Renal pelvis (tissue), 4 donors: Measurements from ENCODE around the gene DNAH7. TPM values are rescaled to one million over a fixed set of nuclear protein-coding genes. Genes with fewer than 3 reads are reported as not detected.

Source experiments
- DNase-seq: peaks from one replicate; pipeline ENCODE4 v3.0.0-alpha.2; 2013
- polyA plus RNA-seq, 3 donors: library from polyadenylated mRNA; unstranded; fragments of 120-200 nt; gene quantifications; one replicate each; pipeline ENCODE4 v1.2.1, GENCODE V29; 2013; ENCODE audit not compliant: insufficient read length in 3 of 3

Gene DNAH7
- polyA plus RNA-seq, 3 donors, result 6.1 to 14.0 (median 7.4) TPM

- DNase-seq, result no peak
These were observed 204.3 kb downstream of the DNAH7 start for GRCh38 chr2:195864316-195864715.

GRCh38 chr2:195863564-195863963 is 205.1 kb downstream of the DNAH7 start:
- no peak for DNase-seq

- DNase-seq, result no peak
These were observed 205.5 kb downstream of the DNAH7 start for GRCh38 chr2:195863121-195863520.

- no peak for DNase-seq
These were observed 206.8 kb downstream of the DNAH7 start for GRCh38 chr2:195861821-195862220.

DNA sequence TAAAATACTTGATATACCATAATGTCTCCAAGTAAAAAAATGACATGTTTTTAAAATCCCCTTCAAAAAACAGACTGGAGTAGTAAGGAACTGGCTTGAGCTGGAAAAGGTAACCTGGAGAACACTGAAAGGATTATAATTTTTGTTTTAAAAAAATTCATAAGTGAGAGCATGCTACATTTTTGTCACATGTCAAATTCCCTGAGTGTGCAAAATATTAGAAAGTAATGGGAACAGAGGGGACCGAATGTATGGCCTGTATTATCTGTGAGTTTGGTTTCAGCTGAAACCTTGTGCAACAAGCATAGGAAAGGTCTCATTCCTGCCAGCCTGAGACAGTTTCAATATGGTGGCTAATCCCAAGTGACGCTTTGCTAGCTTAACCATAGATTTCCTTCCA is 209.1 kb downstream of the DNAH7 start:
- no peak for DNase-seq

DNA sequence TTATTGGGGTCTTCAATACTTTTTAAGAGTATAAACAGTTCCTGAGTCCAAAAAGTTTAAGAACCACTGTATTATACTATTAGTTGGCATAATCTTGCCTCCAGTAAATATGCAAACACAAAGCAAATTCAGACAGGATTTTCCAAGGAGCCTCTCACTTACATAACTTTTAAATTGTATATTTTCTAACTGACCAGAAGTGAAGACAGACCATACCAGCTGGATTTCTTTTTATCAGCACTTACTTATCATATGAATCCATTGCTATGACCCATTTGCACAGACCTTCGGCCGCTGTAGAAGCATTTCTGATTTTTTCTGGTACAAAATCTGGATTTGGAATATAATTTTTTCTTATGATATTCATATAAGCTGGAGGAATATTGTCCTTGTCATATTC is 211.5 kb downstream of the DNAH7 start:
- DNase-seq, result no peak

DNA sequence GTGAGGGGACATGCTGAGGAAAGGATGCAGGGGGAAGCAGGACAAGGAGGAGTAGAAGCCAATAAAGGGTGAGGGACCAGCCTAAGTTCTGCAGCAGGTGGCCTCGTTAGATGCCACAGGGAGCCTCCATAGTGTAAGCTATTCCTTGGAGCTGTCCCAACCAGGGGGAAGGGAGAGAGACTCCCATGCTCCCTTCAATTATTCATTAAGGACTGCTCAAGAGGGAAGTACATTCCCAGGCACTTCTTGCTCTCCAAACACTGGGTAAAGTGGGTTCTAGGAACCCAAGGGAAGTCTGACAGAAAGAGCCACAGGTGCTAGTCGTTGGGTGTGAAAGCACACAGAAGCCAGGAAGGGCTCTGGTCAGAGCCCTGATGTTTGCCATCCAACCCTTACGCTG is 217.9 kb downstream of the DNAH7 start:
- DNase-seq, result no peak

GRCh38 chr2:195848119-195848899 is 220.3 kb downstream of the DNAH7 start:
- no peak for DNase-seq

GRCh38 chr2:195842932-195843331 is 225.7 kb downstream of the DNAH7 start:
- DNase-seq, result no peak

GRCh38 chr2:195838002-195838401 is 230.6 kb downstream of the DNAH7 start:
- DNase-seq, result no peak

- DNase-seq, result no peak
These were observed 232.6 kb downstream of the DNAH7 start for GRCh38 chr2:195836002-195836401.

DNA sequence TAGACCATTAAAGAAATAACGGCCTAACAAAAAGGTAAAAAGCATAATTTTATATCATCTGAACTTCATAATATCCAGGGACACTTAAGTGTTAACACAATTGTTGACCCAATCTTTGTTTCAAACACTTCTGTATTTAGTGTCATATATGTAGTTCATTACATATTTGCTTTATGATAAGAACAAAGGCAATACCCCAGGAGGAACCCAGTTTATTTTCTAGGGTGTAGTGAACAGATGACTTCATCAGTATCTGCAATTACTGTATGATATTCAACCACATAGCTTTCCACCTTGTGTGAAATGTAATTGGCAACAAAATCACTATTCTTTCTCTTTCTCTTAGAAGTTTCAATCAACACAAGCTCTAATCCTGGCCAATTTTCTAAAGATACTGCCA is 233.8 kb downstream of the DNAH7 start:
- no peak for DNase-seq

DNA sequence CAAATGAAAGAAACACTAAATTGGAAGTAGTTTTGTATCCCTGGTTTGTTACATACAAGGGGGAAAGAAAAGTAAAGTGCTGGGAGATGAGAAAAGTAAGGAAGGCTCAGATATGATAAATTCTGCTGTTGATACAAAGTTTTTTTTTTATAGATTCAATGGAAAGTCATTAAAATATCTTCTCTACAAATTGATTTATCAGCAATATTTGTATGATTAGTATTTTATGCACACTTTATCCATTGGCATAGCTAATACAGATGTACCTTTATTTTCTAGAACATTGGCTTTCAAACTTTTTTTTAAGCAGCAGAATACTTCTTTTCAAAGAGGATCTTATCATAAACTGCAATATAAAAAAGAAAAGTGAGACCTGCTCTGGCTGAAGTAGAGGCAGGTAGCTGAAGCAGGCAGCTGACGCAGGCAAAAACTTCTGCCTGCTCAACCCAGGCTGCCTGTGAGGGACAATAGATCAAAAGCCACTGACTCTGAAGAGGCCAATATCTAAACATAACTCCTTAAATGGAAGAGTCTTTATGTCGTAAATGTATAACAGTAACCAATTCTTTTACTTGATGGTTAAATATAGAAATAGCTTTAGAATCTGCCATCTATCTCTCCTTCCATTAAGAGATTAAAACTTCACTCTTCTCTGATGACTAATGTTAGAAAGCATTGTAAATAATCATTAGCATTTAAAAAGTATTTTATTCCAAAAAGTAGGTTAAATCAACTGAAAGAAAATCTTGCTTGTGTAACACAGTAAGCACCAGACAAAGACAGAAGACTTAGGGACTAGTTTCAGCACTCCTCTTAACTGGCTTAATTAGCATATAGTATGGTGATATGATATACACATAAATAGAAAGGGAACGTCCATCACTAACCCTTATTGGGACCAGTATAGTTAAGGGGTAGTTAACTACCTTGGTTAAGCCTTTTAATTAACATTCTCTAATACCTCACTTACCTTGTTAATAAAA is 237.4 kb downstream of the DNAH7 start:
- DNase-seq, result no peak

DNA sequence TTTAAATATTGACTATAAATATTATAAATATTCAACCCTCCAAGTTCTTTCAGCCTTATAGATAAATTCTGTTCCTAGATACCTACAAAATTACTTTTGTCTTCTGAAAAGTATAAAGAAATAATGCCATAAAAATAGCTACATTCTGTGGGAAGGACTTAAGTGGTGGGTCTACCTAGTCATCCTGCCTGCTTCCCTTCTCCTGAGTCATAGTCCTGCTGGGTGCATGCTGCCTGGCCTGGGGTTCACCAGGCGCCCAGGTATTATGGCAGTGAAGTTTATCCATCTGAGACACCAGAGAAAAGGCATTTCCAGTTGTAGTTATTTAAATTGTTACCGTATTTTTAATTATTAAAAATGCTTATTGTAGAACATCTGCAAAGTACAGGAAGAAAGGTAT is 244.2 kb downstream of the DNAH7 start:
- no peak for DNase-seq

- no peak for DNase-seq
These were observed 245.4 kb downstream of the DNAH7 start for GRCh38 chr2:195823206-195823605.

DNA sequence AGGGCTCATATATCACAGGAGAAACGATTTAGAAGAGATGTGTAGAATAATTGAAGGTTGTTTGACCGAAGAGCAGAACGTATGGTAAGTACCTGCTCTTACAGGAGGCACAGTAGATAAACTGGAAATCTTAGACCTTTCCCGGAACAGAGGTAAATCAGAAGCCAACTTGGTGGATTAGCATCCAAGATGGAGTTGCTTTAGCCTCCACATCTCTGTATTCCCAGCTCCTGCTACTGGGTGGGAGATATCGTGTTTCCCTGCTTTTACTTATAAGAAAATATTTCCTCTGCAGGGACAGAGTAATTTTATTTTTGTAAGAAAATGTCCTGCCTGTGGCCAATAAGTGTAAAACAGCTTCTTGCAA is 247.1 kb downstream of the DNAH7 start:
- no peak for DNase-seq

GRCh38 chr2:195820867-195821565 is 247.6 kb downstream of the DNAH7 start:
- DNase-seq, result no peak

- no peak for DNase-seq
These were observed 248.3 kb downstream of the DNAH7 start for GRCh38 chr2:195820373-195820772.

- DNase-seq, result no peak
These were observed 249.4 kb downstream of the DNAH7 start for GRCh38 chr2:195819276-195819675.

GRCh38 chr2:195818526-195818925 is 250.1 kb downstream of the DNAH7 start:
- DNase-seq, result no peak

GRCh38 chr2:195818106-195818505 is 250.5 kb downstream of the DNAH7 start:
- DNase-seq, result no peak

- DNase-seq, result no peak
These were observed 253.6 kb downstream of the DNAH7 start for GRCh38 chr2:195815083-195815482.
